GM19463 (cell line): ENCODE data around the gene TEX55.
"Not testable (repeated sequence)": the region's sequence is repeated elsewhere in the genome, so short reads cannot be mapped to it uniquely, and the experiment has no call there.

Experiments
- ATAC-seq: cut with Tn5 transposase; IDR thresholded peaks from one replicate; pipeline ENCODE4 v1.9.1; 2021; ENCODE audit warnings: mild to moderate bottlenecking, moderate library complexity; ENCODE audit not compliant: unreplicated experiment

The TEX55 gene

GRCh38 chr3:119160361-119160760 lies 14.4 kb downstream of the TEX55 start:
- no peak for ATAC-seq

- ATAC-seq, result no peak
These were observed 14.8 kb downstream of the TEX55 start for GRCh38 chr3:119160815-119161214.

DNA sequence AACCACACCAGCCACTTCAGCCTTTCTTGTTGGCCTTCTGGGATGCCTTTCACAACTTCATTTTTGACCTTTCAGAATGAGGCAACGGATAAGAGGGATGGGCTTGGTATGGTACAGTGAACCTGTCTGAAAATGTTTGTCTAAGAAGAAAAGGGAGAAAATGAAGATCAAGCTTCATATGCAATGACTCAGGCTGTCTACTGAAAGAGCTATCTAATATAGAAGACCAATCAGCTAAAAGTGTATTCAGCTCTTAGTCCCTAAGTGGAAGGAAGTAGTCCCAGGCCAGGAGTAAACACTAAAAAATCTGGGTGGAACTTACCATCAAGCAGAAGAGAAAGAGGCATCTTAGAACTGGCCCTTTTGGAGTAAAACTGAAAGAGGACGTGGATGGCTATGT lies 15.3 kb downstream of the TEX55 start:
- ATAC-seq, result no peak

DNA sequence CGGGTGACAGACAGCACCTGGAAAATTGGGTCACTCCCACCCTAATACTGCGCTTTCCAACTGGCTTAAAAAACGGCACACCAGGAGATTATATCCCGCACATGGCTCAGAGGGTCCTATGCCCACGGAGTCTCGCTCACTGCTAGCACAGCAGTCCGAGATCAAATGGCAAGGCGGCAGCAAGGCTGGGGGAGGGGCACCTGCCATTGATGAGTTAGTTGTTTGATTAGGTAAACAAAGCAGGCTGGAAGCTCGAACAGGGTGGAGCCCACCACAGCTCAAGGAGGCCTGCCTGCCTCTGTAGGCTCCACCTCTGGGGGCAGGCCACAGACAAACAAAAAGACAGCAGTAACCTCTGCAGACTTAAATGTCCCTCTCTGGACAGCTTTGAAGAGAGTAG lies 18.8 kb downstream of the TEX55 start:
- ATAC-seq, result not testable (repeated sequence)

DNA sequence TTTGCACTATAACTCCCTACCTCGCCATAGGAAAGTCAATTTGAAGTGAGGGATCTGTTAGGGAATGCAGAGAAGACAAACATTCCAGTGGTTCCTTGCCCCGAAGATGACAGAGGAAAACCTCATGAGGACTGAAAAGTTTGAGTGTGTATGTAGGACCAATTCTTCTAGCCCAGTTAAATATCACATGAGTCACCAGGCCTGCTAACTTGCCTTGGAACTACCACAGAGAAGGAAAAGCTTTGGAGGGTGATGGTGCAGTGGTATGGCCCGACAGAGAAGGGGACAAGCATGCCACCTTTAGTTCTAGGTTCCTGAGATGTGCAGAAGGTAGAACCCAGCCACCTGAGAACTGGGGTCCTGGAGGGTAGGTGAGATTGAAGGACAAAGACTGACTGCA lies 24.9 kb downstream of the TEX55 start:
- ATAC-seq, result no peak

DNA sequence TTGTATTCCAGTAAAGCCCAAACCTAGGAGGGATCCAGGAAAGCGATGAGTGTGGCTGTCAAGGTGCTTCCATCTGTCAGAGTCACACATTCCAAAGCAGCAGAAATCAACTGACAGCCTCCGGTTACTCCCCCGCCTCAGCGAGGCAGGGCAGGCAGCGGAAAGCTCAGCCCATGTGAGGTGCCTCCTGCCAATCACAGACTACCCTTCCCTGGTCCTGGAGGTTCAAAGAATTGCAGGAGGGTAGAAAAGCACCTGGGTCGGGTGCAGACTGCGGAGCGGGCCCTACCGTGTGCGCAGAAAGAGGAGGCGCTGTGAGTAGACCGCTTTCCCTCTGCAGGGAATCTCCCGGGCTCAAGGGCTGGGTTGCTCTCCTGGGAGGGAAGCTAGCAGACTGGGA lies 27.4 kb downstream of the TEX55 start, which contains the start of gene UPK1B:
Gene UPK1B (plus strand): TSS at position 274 of the 400 bp plus-strand sequence. CDS start 13,144 bp downstream, outside the sequence.
- no peak for ATAC-seq

GRCh38 chr3:119175872-119176756 lies 30.1 kb downstream of the TEX55 start:
- no peak for ATAC-seq

- ATAC-seq, result no peak
These were observed 30.8 kb downstream of the TEX55 start for GRCh38 chr3:119176778-119177177.

DNA sequence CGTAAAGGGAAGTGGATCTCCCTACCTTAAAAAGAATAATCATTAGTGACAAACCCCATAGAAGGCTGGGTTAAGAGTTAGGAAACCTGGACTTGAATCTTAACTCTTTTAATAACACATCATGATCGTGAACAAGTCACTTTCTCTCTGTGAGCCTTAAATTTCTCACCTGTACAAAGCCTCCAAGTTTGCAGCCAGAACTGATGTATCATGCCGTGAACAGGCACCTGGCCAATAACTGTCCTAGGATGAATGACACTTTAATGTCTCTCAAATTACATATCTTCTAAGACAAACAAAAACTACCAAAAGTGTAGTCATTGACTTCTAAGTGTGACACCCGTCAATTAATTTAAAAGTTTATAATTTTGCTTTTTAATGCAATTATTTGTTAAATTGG lies 31.4 kb downstream of the TEX55 start:
- no peak for ATAC-seq

- ATAC-seq, result no peak
These were observed 35.8 kb downstream of the TEX55 start for GRCh38 chr3:119181765-119182164.

DNA sequence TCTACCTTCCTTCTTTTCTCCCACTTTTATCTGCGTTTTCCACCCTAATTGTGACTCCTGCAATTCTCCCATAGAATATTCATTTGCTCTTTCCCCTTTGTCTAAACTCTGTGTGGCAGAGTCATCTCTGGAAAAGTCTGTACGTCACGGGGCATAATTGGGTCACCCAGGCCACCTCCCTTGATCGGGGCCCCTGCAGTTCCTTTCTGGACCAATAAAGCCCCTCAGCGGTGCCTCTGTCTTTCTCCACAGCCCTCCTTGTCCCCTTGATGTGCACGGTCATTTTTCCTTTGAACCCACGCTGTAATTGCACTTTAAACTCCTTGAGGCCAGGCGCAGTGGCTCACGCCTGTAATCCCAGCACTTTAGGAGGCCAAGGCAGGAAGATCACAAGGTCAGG lies 38.1 kb downstream of the TEX55 start:
- ATAC-seq, result no peak

DNA sequence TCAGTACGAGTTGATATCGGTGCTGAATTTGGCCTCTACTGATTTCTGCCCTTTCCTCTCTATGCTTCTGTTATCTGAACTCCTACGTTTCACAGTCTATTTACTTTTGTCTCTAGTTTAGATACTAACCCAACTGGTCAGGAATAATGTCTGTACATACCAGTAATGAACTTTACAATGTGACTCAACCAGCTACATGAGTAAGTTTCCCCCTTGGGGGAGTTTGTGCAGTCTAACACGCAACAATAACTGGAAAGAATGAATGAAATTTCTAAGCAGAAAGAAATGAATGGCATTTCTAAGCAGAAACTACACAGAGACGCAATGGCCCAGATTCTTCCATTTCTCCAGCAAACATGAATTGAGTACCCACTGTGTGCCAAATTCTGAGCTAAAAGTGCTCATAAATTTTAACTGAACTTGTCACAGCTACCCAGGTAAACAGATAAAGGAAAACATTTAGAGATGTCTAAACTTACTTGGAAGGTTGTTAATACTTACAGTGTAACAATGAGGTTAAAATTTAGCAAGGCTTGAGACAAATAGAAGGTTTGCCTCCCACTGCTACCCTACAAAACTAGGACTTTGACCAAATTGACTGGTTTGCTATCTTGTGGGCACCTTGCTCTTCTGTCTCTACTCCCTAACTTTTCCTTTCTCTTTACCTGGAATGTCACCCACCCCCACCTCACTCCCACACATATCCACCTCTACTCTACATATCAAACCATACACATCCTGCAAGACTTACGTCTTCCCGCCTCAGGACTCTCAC lies 39.0 kb downstream of the TEX55 start:
- no peak for ATAC-seq

DNA sequence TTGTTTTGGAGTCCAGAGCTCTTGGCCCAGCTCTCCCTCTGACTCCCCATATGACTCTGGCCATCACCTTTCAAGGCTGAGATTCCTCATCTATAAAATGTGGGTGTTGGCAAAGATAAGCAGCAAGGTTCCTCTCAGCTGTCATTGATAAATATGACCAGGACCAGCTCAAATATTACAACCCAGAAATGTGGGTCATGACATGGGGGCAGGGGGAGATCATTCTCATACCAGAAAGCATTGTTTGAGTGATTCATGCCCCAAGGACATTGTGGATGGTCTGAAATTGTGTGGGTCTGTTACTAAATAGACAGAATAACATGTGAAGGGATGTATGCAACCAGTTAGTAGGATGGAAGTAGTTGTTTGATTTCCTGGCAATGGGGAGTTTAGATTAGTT lies 41.3 kb downstream of the TEX55 start:
- no peak for ATAC-seq

GRCh38 chr3:119191800-119192199 lies 45.8 kb downstream of the TEX55 start:
- ATAC-seq, result no peak

GRCh38 chr3:119194237-119195150 lies 48.5 kb downstream of the TEX55 start:
- ATAC-seq, result no peak

DNA sequence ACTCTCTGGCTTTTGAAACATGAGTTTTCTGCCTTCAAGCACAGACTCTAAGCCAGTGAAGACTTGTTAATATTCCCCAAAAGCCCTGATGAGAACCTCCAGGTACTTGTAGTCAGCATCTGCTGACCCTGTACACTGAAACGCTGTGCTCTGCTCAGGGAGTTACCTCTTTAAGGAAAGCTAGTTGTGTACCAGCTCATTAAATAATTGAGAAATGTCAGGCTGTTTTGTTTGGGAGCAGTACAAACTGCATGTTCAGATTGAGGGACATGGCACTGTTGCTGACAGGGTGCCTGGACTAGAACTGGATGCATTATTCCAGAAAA lies 49.1 kb downstream of the TEX55 start:
- ATAC-seq, result no peak

DNA sequence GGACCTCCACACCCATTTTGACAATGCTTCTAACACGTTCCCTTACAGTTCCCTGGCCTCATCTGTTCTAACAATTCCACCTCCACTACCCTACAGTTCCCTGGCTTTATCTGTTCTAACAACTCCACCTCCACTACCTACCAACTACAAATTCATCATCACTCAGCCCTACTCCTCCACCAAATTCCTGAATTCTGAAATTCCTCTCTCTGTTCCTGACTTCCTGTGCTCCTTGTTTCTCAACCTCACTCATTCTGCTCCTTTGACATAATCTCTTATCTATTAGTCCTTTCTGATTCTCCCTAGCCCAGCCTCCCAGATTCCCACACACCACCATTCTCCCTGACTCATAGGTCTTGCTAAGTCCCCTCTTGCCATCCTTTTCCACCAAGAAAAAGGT lies 49.9 kb downstream of the TEX55 start:
- no peak for ATAC-seq
